Measurements from ENCODE around the gene KRT73.

The KRT73 gene

GRCh38 chr12:52617403-52617785 is 965 bp downstream of the KRT73 start:
- no peak for DNase-seq (ENCODE audit: low read depth)

- DNase-seq (ENCODE audit: low read depth), result no peak
Observed at GRCh38 chr12:52616680-52617402, 1.5 kb downstream of the KRT73 start.

- no peak for DNase-seq (ENCODE audit: low read depth)
Observed at GRCh38 chr12:52615912-52616311, 2.4 kb downstream of the KRT73 start.

GRCh38 chr12:52615208-52615868 is 3.0 kb downstream of the KRT73 start:
- DNase-seq (ENCODE audit: low read depth), result no peak

GRCh38 chr12:52614381-52615207 is 3.8 kb downstream of the KRT73 start:
- DNase-seq (ENCODE audit: low read depth), result no peak

- DNase-seq (ENCODE audit: low read depth), result no peak
Observed at GRCh38 chr12:52613384-52614030, 4.9 kb downstream of the KRT73 start.

- no peak for DNase-seq (ENCODE audit: low read depth)
Observed at GRCh38 chr12:52612431-52613383, 5.7 kb downstream of the KRT73 start.

- DNase-seq (ENCODE audit: low read depth), result no peak
Observed at GRCh38 chr12:52611080-52611468, 7.3 kb downstream of the KRT73 start.

- no peak for DNase-seq (ENCODE audit: low read depth)
Observed at GRCh38 chr12:52608826-52609630, 9.3 kb downstream of the KRT73 start.

- no peak for DNase-seq (ENCODE audit: low read depth)
Observed at GRCh38 chr12:52608161-52608560, 10.2 kb downstream of the KRT73 start.

GRCh38 chr12:52607314-52607713 is 11.0 kb downstream of the KRT73 start:
- no peak for DNase-seq (ENCODE audit: low read depth)

- DNase-seq (ENCODE audit: low read depth), result no peak
Observed at GRCh38 chr12:52606581-52607218, 11.7 kb downstream of the KRT73 start.

- no peak for DNase-seq (ENCODE audit: low read depth)
Observed at GRCh38 chr12:52606096-52606495, 12.3 kb downstream of the KRT73 start.

GRCh38 chr12:52605542-52605941 is 12.8 kb downstream of the KRT73 start:
- no peak for DNase-seq (ENCODE audit: low read depth)

GRCh38 chr12:52604859-52605258 is 13.5 kb downstream of the KRT73 start:
- DNase-seq (ENCODE audit: low read depth), result no peak

GRCh38 chr12:52603314-52603713 is 15.0 kb downstream of the KRT73 start:
- DNase-seq (ENCODE audit: low read depth), result no peak

- DNase-seq (ENCODE audit: low read depth), result no peak
Observed at GRCh38 chr12:52602552-52602951, 15.8 kb downstream of the KRT73 start.

GRCh38 chr12:52601671-52602070 is 16.7 kb downstream of the KRT73 start:
- DNase-seq (ENCODE audit: low read depth), result no peak

GRCh38 chr12:52600941-52601481 is 17.3 kb downstream of the KRT73 start, which contains the start of gene KRT72:
Gene KRT72, minus strand, starts transcription at chr12:52601463. Its CDS starts 11 bp downstream, at chr12:52601452.
- no peak for DNase-seq (ENCODE audit: low read depth)
